ENCODE results near the gene MVK. TPM values are rescaled to one million over a fixed set of nuclear protein-coding genes. Genes with fewer than 3 reads are reported as not detected.

The MVK gene
- total RNA-seq, 1 donor, result 9.7 TPM

- no peak for TF ChIP-seq CTCF (IDR thresholded peaks at IDR 0.05; ENCODE audit: insufficient read depth, low read length)
- no peak for DNase-seq (ENCODE audit: low read depth)
- H3K4me3 ChIP-seq (ENCODE audit: low read depth, low read length), result no peak overlapping the region
Observed at GRCh38 chr12:109645194-109645593, 71.6 kb downstream of the MVK start.

- DNase-seq (ENCODE audit: low read depth), result no peak
- no peak for TF ChIP-seq CTCF (IDR thresholded peaks at IDR 0.05; ENCODE audit: insufficient read depth, low read length)
- H3K4me3 ChIP-seq (ENCODE audit: low read depth, low read length), result no peak overlapping the region
Observed at GRCh38 chr12:109645708-109646107, 72.1 kb downstream of the MVK start.

Other genes with a start within 250 kb of the MVK start
- not detected in 2 replicates for gene MYO1H, start 225.9 kb upstream of the MVK start, total RNA-seq (ENCODE audit: low replicate concordance)
- 90.9 and 91.7 TPM in 2 replicates for gene KCTD10, start 96.5 kb upstream of the MVK start, total RNA-seq (ENCODE audit: low replicate concordance)
- 28.1 and 43.0 TPM in 2 replicates for gene UBE3B, start 96.2 kb upstream of the MVK start, total RNA-seq (ENCODE audit: low replicate concordance)
- gene MMAB, start 290 bp upstream of the MVK start, total RNA-seq (ENCODE audit: low replicate concordance), result 16.7 and 22.0 TPM in 2 replicates
- 0.25 and 0.54 TPM in 2 replicates for gene FAM222A, start 140.0 kb downstream of the MVK start, total RNA-seq (ENCODE audit: low replicate concordance)